ENCODE results near the gene NELFA. TPM values are rescaled to one million over a fixed set of nuclear protein-coding genes. Genes with fewer than 3 reads are reported as not detected.
A peak's percentile ranks its signal among the peaks of the same experiment; 100 is the strongest.
"Not testable (repeated sequence)": the region's sequence is repeated elsewhere in the genome, so short reads cannot be mapped to it uniquely, and the experiment has no call there.

The NELFA gene
- total RNA-seq, 1 donor from 2014 or later = 55.2 TPM

DNA sequence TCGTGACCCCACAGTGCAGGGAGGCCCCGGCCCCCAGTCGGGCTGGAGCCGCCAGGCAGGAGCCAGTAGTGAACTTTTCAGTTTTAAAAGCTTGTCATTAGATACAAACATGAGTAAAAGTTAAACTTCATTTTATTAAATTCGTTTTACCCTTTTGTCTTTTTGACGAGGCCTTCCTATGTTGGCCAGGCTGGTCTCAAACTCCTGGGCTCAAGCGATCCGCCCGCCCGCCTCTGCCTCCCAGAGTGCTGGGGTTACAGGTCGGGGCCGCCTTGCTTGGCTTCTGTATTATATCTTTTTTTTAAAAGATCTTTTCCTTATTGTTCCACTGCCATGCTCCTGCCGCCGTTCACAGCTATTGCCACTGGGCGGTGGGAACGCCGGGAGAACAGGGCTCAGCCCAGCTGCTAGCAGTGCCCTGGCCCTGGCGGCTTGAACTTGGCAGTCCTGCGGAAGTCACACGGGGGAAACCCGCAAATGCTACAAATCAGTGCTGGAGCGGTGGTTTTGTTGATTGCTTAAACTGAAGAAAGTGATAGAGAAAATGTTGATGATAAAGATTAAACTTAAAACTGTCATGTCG lies 968 bp upstream of the NELFA start:
- peaks cover 25% of the 10 kb centered on the region for H3K4me1 Mint-ChIP-seq
- H3K4me3 Mint-ChIP-seq = peak overlapping the region; percentile 82
- peaks cover 4% of the 10 kb centered on the region for H3K36me3 Mint-ChIP-seq (ENCODE audit: low read depth)
- H3K9me3 Mint-ChIP-seq = no peaks in the 10 kb centered on the region
- peak; percentile 64 for DNase-seq (ENCODE audit: low read depth, low spot score)
- TF ChIP-seq, protein P1, sequence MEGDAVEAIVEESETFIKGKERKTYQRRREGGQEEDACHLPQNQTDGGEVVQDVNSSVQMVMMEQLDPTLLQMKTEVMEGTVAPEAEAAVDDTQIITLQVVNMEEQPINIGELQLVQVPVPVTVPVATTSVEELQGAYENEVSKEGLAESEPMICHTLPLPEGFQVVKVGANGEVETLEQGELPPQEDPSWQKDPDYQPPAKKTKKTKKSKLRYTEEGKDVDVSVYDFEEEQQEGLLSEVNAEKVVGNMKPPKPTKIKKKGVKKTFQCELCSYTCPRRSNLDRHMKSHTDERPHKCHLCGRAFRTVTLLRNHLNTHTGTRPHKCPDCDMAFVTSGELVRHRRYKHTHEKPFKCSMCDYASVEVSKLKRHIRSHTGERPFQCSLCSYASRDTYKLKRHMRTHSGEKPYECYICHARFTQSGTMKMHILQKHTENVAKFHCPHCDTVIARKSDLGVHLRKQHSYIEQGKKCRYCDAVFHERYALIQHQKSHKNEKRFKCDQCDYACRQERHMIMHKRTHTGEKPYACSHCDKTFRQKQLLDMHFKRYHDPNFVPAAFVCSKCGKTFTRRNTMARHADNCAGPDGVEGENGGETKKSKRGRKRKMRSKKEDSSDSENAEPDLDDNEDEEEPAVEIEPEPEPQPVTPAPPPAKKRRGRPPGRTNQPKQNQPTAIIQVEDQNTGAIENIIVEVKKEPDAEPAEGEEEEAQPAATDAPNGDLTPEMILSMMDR (conservative IDR thresholded peaks at IDR 0.05) = peak; percentile 58
- peak overlapping the region; percentile 39 for H3K27ac Mint-ChIP-seq (ENCODE audit: unreplicated experiment)
- no peaks in the 10 kb centered on the region for H3K27me3 Mint-ChIP-seq (ENCODE audit: low read depth)

DNA sequence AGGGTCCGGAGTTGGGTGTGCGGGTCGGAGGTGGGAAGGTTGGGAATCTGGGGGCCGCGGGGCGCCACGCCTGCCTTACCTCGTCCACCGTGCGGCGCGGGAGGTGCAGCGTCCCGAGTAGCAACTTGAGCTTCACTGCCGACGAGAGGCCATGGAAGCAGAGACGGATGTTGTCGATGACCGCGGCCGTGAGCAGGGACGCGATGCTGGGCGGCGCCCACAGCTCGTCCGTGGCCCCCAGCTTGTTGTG lies 178 bp downstream of the NELFA start:
- no peaks in the 10 kb centered on the region for H3K27me3 Mint-ChIP-seq (ENCODE audit: low read depth)
- DNase-seq (ENCODE audit: low read depth, low spot score) = no peak
- TF ChIP-seq, protein P1 (conservative IDR thresholded peaks at IDR 0.05) = no peak
- H3K27ac Mint-ChIP-seq (ENCODE audit: unreplicated experiment) = peak overlapping the region; percentile 97
- H3K9me3 Mint-ChIP-seq = no peaks in the 10 kb centered on the region
- peaks cover 4% of the 10 kb centered on the region for H3K36me3 Mint-ChIP-seq (ENCODE audit: low read depth)
- peaks cover 25% of the 10 kb centered on the region for H3K4me1 Mint-ChIP-seq
- H3K4me3 Mint-ChIP-seq = peak overlapping the region; percentile 95

DNA sequence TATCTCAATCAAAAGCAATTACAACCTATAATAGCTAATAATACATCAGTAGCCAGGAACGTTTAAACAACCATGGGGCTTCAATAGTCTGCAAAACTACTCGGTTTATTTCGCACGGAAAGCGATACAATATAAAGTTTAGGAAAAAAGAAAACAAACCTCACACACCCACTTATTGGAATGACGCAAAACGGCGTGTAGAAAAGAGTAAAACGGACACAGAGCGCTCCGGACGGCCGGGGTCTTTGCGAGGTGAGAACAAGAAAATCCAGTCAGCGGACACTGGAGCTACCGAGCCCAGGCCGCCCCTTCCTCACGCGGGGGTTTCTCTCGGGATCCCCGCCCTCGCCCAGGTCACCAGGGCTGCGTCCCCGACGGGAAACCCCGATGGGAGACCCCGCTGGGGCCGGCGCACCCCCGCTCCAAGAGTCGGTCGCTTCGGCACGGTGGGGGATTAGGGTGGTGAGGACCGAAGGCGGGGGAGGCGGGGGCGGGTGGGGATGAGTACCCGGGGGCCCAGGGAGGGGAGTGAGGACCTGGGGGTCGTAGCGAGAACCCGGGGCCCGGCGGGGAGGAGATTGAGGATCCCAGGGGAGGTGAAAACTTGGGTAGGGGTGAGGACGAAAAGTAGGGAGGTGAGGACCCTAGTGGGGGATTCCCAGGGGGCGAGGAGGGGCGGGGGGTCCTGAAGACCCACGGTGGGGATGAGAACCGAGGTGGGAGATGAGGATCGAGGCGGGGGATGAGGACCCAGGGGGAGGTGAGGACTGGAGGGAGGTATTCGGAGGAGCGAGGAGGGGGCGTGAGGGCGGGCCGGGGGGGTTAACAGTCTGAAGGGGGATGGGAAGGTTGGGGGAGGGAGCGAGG lies 737 bp downstream of the NELFA start:
- TF ChIP-seq, protein P1 (conservative IDR thresholded peaks at IDR 0.05) = no peak
- Mint-ChIP-seq H3K9me3 (no peaks in the 10 kb centered on the region), H3K27me3 (ENCODE audit: low read depth) (no peaks in the 10 kb centered on the region), H3K36me3 (ENCODE audit: low read depth) (peaks cover 9% of the 10 kb centered on the region), H3K4me1 (peaks cover 25% of the 10 kb centered on the region), H3K4me3 (peak overlapping the region; percentile 97), H3K27ac (ENCODE audit: unreplicated experiment) (peak overlapping the region; percentile 97)
- no peak for DNase-seq (ENCODE audit: low read depth, low spot score)

DNA sequence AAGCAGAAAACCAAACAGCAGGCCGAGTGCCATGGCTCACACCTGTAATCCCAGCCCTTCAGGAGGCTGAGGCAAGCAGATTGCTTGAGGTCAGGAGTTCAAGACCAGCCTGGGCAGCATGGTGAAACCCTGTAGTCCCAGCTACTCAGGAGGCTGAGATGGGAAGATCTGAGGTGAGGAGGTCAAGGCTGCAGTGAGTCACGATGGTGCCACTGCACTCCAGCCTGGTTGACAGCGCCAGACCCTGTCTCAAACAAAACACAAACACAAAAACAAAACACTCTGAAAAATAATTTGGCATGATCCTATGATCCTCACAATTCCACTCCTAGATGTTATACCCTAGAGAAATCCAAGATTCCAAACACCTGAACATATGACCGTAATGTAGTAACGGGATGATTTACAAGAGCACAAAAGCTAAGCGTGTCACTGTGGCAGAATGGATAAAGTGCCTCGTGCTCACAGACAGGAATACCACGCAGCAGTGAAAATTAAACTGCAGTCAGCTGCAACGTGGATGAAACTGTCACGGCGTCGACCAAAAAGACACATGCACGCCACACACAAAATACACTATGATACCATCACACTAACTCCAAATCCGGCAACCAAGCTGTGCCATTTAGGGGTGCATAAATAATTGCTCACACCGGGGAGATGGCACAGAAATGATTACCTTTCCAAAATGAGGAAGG lies 1.7 kb downstream of the NELFA start:
- Mint-ChIP-seq H3K9me3 (no peaks in the 10 kb centered on the region), H3K36me3 (ENCODE audit: low read depth) (peaks cover 18% of the 10 kb centered on the region), H3K4me3 (peak overlapping the region; percentile 97), H3K27ac (ENCODE audit: unreplicated experiment) (no peak overlapping the region), H3K27me3 (ENCODE audit: low read depth) (no peaks in the 10 kb centered on the region), H3K4me1 (peaks cover 25% of the 10 kb centered on the region)
- no peak for DNase-seq (ENCODE audit: low read depth, low spot score)
- TF ChIP-seq, protein P1 (conservative IDR thresholded peaks at IDR 0.05) = no peak

DNA sequence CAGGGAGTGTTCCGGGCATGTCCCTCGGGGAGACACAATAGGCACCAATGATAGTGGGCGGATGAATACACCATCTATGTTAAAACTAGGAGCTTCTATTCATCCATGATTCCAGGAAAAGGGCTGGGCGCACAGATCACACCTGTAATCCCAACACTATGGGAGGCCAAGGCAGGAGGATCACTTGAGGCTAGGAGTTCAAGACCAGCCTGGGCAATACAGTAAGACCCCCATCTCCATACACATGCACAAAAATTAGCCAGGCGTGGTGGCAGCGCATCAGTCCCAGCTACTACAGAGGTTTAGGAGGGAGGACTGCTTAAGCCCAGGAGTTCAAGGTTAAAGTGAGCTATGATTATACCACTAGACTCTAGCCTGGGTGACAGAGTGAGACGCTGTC lies 2.4 kb downstream of the NELFA start:
- no peak overlapping the region for H3K27ac Mint-ChIP-seq (ENCODE audit: unreplicated experiment)

DNA sequence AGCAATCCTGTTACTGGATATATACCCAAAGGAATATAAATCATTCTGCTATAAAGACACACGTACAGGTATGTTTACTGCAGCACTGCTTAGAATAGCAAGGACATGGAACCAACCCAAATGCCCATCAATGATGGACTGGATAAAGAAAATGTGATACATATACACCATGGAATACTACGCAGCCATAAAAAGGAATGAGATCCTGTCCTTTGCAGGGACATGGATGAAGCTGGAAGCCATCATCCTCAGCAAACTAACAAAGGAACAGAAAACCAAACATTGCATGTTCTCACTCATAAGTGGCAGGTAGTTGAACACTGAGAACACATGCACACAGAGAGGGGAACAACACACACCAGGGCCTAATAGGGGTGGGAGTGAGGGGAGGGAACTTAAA lies 5.4 kb downstream of the NELFA start:
- Mint-ChIP-seq H3K4me1 (peaks cover 26% of the 10 kb centered on the region), H3K36me3 (ENCODE audit: low read depth) (peaks cover 49% of the 10 kb centered on the region), H3K9me3 (peaks cover 20% of the 10 kb centered on the region)
- H3K4me3 Mint-ChIP-seq; H3K27ac Mint-ChIP-seq (ENCODE audit: unreplicated experiment); H3K27me3 Mint-ChIP-seq (ENCODE audit: low read depth); DNase-seq (ENCODE audit: low read depth, low spot score): not testable (repeated sequence)

More for the DNA sequence above, 2.4 kb downstream of the NELFA start:
- TF ChIP-seq, protein P1 (conservative IDR thresholded peaks at IDR 0.05) = no peak
- peaks cover 25% of the 10 kb centered on the region for H3K4me1 Mint-ChIP-seq
- DNase-seq (ENCODE audit: low read depth, low spot score) = no peak
- H3K36me3 Mint-ChIP-seq (ENCODE audit: low read depth) = peaks cover 19% of the 10 kb centered on the region
- no peaks in the 10 kb centered on the region for H3K27me3 Mint-ChIP-seq (ENCODE audit: low read depth)
- no peaks in the 10 kb centered on the region for H3K9me3 Mint-ChIP-seq
- H3K4me3 Mint-ChIP-seq = peak overlapping the region; percentile 97

DNA sequence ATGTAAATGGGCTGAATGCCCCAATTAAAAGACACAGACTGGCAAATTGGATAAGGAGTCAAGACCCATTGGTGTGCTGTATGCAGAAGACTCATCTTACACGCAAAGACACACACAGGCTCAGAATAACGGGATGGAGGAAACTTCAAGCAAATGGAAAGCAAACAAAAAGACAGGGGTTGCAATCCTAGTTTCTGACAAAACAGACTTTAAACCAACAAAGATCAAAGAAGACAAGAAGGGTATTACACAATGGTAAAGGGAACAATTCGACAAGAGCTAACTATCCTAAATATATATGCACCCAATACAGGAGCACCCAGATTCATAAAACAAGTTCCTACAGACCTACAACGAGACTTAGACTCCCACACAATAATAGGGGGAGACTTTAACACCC lies 9.5 kb downstream of the NELFA start:
- H3K4me1 Mint-ChIP-seq, H3K4me3 Mint-ChIP-seq: not testable (repeated sequence)

More for the DNA sequence above, 9.5 kb downstream of the NELFA start:
- peaks cover 37% of the 10 kb centered on the region for H3K9me3 Mint-ChIP-seq
- H3K27ac Mint-ChIP-seq (ENCODE audit: unreplicated experiment); H3K27me3 Mint-ChIP-seq (ENCODE audit: low read depth); DNase-seq (ENCODE audit: low read depth, low spot score): not testable (repeated sequence)
- peaks cover 75% of the 10 kb centered on the region for H3K36me3 Mint-ChIP-seq (ENCODE audit: low read depth)
